ENCODE measurements around the gene ABHD16A. TPM values are rescaled to one million over a fixed set of nuclear protein-coding genes. Genes with fewer than 3 reads are reported as not detected.

Gene ABHD16A
- total and polyA plus RNA-seq, 2 donors (not counting 3 experiments of a cell fraction or from before 2014, with no cell fraction given) = 48.9 to 60.3 TPM

DNA sequence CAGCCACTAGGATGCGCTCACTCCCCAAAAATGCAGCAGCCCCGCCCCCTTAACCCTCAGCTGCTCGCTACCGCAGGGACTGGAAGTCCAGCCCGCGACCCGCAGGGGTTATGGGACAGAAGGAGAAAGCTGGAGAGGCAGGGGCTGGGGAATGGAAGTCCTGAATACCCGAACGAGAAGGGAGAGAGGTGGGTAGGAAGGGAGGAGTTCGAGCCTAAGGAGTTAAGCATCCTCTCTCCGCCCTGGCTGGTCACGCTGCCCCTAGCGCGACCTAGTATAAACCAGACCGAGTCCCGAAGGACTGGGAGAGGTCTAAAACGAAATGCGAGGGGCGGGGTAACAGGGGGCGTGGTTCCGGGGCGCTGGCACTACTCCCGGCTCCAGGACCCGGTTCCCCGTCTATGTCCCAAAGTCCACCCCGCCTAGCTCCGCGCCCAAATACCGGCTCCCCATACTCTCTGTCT is 26.4 kb upstream of the ABHD16A start:
- peak overlapping the region; percentile 80 for H3K9ac ChIP-seq (replicated peaks; ENCODE audit: extremely low read depth, insufficient read depth, low read length)
- dilution Hi-C loops (cut with MboI; ENCODE audit: extremely low pct_ligation_motif_present, low sequenced_read_pairs) (no loop called here), intact Hi-C loops (cut with micrococcal nuclease) (loop anchor here (1.0 kb wide), 3 partner anchors 40 to 101 kb away; no protein-coding TSS in a partner anchor)
- TF ChIP-seq, protein P1, sequence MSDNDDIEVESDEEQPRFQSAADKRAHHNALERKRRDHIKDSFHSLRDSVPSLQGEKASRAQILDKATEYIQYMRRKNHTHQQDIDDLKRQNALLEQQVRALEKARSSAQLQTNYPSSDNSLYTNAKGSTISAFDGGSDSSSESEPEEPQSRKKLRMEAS (IDR thresholded peaks at IDR 0.05; ENCODE audit: insufficient read depth, insufficient read length) = no peak
- TF ChIP-seq, protein P2, sequence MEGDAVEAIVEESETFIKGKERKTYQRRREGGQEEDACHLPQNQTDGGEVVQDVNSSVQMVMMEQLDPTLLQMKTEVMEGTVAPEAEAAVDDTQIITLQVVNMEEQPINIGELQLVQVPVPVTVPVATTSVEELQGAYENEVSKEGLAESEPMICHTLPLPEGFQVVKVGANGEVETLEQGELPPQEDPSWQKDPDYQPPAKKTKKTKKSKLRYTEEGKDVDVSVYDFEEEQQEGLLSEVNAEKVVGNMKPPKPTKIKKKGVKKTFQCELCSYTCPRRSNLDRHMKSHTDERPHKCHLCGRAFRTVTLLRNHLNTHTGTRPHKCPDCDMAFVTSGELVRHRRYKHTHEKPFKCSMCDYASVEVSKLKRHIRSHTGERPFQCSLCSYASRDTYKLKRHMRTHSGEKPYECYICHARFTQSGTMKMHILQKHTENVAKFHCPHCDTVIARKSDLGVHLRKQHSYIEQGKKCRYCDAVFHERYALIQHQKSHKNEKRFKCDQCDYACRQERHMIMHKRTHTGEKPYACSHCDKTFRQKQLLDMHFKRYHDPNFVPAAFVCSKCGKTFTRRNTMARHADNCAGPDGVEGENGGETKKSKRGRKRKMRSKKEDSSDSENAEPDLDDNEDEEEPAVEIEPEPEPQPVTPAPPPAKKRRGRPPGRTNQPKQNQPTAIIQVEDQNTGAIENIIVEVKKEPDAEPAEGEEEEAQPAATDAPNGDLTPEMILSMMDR (IDR thresholded peaks at IDR 0.05; ENCODE audit: extremely low read depth in 1 of 2, insufficient read depth in 1 of 2, low read depth in 1 of 2, low read length in 2 of 2) = peak in 1 of 2 donors; percentile 73
- TF ChIP-seq POLR2A (IDR thresholded peaks at IDR 0.05; ENCODE audit: low read depth, low read length) = no peak
- peak overlapping the region; percentile 66 to 94 (median 70) for H3K4me3 ChIP-seq (replicated peaks in 1 of 3; ENCODE audit: insufficient read depth in 1 of 3, low read depth in 1 of 3, low read length in 3 of 3)
- H3K27ac ChIP-seq (ENCODE audit: insufficient read depth, low read depth, low read length) = peak overlapping the region; percentile 54
- no peak overlapping the region for H2AFZ ChIP-seq (ENCODE audit: low read depth, low read length)
- H3K9me3 ChIP-seq (replicated peaks; ENCODE audit: control insufficient read depth, insufficient read depth, low read length) = no peaks in the 10 kb centered on the region
- no peaks in the 10 kb centered on the region for H3K9me1 ChIP-seq (replicated peaks; ENCODE audit: control insufficient read depth, extremely low read depth, insufficient read depth, low read length)
- ChIA-PET POLR2A (interaction anchor here (0.5 to 2.2 kb wide), 6 partner anchors 10 to 98 kb away, joined by 3 to 14 read pairs (median 4); partner anchors contain the start of genes ABHD16A, HSPA1A, HSPA1B and HSPA1L), CTCF (interaction anchor here (0.8 to 5.4 kb wide), 20 partner anchors 8 to 223 kb away, joined by 3 to 42 read pairs (median 6); partner anchors contain the start of genes ABHD16A, HSPA1B, LSM2 and LY6G5C)
- no peaks in the 10 kb centered on the region for H4K20me1 ChIP-seq (replicated peaks; ENCODE audit: control insufficient read depth, extremely low read depth, insufficient read depth, low read length)
- H3K4me1 ChIP-seq (ENCODE audit: control insufficient read depth, extremely low read depth, insufficient read depth, low read length) = peaks cover 37% of the 10 kb centered on the region
- FAIRE-seq (no peak), DNase-seq (ENCODE audit: low read depth, low spot score) (peak; percentile 90)
- peaks cover 19 to 38% of the 10 kb centered on the region in 2 experiments for H3K36me3 ChIP-seq (ENCODE audit: control insufficient read depth in 2 of 2, extremely low read depth in 1 of 2, insufficient read depth in 2 of 2, low read length in 2 of 2)
- no TSS peak for BruUV-seq (replicated peaks)
- peaks cover 17% of the 10 kb centered on the region for H3K79me2 ChIP-seq (ENCODE audit: control insufficient read depth, insufficient read depth, low read length)
- H3K27me3 ChIP-seq (ENCODE audit: control insufficient read depth in 2 of 2, insufficient read depth in 2 of 2, low read length in 2 of 2) = no peaks in the 10 kb centered on the region
- H3K4me2 ChIP-seq (ENCODE audit: insufficient read depth, low read length) = peak overlapping the region; percentile 73
